GM18499 (cell line): Measurements from ENCODE around the gene ANKS1A.

Experiments
- ATAC-seq: cut with Tn5 transposase; IDR thresholded peaks from one replicate; pipeline ENCODE4 v1.9.1; 2021; ENCODE audit warnings: moderate number of reproducible peaks; ENCODE audit not compliant: insufficient read depth, unreplicated experiment

Gene ANKS1A

DNA sequence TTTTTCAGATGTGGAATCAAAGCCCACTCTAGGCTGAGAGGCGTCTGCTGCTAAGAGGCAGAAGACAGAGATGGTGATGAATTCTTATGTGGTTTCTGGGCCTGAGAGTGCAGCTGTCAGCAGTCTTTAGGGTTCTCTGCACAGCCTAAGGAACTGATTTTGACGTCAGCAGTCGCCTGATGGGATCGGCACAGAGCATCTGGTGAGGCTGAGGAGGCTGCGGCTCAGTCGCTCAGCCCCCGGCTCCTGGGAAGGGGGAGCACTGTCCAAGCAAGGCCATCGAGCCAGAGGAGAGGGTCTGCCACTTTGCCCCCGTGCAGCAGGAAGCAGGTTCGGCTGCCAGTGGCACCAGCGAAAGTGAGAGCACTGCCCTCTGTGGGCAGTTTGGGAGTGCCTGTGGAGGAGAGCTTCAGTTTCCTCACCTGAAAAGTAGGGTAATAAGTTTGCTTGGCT lies 159.6 kb downstream of the ANKS1A start:
- no peak for ATAC-seq

- ATAC-seq = no peak
Observed at GRCh38 chr6:35049156-35049735, 160.2 kb downstream of the ANKS1A start.

GRCh38 chr6:35049900-35050756 lies 161.1 kb downstream of the ANKS1A start:
- ATAC-seq = no peak

DNA sequence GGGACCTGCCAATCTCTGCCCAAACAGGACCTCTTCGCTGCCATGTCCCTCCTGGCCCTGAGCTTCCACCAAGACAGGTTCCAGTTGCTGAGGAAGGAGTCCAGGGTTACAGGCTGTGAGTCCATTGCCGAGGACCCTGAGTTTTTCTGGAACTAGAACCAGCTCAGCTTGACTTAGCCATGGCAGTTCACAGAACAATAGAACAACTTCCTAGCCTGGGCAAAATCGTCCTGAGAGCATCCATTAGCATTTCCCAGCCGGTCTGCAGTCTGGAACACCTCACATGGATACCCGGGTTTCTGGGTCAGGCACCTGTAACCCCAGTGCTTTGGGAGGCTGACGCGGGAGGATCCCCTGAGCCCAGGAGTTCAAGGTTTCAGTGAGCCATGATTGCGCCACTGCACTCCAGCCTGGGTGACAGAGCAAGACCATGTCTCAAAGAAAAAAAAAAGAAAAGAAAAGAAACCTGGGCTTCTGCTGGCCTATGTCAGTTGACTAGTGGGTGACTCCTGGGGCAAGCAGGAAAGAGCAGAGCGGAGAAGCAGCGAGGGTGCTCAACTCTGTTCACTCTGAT lies 161.8 kb downstream of the ANKS1A start:
- no peak for ATAC-seq

GRCh38 chr6:35051396-35051795 lies 162.3 kb downstream of the ANKS1A start:
- no peak for ATAC-seq

- ATAC-seq = no peak
Observed at GRCh38 chr6:35051997-35052583, 163.0 kb downstream of the ANKS1A start.

- no peak for ATAC-seq
Observed at GRCh38 chr6:35052694-35053565, 163.9 kb downstream of the ANKS1A start.

DNA sequence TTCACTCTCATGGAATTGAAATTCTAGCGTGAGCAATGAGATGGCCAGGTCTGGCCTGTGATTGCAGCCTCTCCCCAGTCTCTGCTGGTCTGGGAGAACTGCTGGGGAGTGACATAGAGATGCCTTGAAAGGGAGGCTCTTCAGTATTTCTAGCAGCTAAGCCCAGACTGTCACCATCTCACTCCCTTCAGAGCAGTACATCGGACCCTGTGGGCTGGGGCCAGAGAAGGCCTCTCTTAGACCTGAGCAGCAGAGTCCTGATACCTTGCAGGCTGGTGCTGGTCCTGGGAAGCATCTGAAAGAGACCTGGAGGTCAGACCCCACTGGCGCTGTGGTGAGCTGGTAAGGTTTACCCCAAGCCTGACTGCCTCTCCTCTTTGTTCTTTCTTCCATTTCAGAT lies 164.6 kb downstream of the ANKS1A start:
- ATAC-seq = no peak

- ATAC-seq = no peak
Observed at GRCh38 chr6:35054106-35054742, 165.2 kb downstream of the ANKS1A start.

- ATAC-seq = no peak
Observed at GRCh38 chr6:35054743-35055130, 165.7 kb downstream of the ANKS1A start.

- ATAC-seq = no peak
Observed at GRCh38 chr6:35055891-35056290, 166.8 kb downstream of the ANKS1A start.

DNA sequence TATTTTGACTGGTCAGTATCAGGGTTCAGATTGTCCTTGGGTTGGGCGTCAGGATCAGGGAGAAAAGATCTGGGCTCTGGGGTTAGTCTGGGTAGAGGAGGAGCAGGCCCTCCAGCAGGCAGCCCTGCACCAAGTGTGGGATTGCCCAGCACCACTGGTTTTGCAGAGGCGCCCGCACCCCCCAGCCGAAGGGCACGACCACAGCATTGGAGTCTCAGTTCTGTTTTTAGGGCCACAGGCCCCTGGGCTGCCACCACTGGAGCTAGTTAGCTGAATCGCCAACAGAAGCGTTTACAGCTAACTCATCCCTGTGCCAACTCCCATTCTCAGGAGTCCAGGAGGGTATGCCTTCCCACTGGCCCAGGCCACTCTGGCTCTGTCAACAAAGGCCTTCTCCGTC lies 167.9 kb downstream of the ANKS1A start:
- ATAC-seq = no peak

DNA sequence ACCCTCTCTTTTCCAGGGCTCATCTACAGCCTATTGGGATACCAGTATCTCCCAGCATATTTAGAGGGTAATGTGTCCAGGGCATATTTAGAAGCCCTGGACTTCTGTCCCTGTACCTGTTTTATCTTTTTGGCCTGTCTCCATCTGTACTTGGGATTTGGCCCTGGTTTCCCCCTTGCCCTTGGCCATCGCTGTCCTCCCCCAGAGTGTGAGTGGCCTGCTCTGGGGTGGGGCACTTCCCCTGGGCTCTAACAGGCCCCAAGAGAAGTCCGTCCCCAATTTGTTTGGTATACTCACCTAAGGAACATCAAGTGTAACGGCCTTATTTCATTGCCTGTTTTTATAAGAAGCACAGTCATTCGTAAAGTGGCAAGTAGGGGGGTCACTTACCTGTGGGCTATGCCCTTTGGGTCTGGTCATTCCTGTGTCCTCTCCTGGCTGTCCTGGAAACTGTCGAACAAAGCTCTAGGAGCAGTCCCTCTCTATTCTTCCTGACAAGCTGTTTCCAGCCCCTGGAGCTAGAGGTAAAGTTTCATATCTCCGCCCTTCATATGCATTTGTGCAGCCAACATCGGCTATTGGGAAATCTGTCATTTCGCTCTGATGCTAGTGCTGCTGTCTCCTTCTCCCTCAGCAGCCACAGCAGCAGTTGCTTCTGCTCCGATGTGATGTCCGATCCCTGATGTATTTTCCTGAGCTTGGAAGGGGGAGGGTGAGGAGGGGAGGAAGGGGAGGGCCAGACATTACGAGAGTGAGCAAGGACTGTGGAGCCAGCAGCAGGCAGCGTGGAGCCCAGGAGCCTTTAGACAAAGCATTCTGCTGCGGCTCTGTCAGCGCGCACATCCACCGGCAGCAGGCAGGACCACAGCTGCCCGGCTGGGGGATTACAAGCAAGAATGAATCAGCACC lies 168.6 kb downstream of the ANKS1A start:
- no peak for ATAC-seq

- no peak for ATAC-seq
Observed at GRCh38 chr6:35058358-35058675, 169.3 kb downstream of the ANKS1A start.

DNA sequence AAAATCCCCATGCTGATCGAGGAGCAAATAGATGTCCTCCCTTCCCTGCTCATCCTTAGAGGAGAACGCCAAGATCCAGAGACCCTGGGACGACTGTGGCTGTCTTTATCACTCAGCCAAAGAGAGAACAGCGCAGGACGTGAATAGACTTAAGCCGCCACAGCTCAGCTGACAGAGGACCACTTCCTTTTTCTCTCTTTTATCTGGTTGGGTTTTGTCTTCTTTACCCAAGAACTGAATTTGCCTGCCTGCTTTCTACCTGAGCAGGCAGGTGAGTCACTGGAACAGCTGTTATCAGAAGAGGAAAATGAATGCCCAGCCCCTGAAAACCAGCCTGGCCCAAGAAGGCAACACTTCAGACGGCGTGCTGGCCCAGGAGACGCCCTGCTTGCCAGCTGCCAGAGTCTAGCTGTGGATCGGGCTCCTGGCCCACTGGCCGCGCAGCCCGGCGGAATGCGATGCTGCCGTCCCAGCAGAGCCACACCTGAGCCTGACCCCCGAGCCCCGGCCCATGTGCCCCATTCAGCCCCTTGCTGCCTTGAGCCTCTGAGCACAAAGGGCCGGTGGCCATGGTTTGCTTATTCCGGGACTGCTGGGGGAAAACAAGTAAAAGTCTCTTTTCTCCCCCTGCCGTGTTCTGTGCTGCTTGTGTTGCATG lies 169.9 kb downstream of the ANKS1A start:
- no peak for ATAC-seq

DNA sequence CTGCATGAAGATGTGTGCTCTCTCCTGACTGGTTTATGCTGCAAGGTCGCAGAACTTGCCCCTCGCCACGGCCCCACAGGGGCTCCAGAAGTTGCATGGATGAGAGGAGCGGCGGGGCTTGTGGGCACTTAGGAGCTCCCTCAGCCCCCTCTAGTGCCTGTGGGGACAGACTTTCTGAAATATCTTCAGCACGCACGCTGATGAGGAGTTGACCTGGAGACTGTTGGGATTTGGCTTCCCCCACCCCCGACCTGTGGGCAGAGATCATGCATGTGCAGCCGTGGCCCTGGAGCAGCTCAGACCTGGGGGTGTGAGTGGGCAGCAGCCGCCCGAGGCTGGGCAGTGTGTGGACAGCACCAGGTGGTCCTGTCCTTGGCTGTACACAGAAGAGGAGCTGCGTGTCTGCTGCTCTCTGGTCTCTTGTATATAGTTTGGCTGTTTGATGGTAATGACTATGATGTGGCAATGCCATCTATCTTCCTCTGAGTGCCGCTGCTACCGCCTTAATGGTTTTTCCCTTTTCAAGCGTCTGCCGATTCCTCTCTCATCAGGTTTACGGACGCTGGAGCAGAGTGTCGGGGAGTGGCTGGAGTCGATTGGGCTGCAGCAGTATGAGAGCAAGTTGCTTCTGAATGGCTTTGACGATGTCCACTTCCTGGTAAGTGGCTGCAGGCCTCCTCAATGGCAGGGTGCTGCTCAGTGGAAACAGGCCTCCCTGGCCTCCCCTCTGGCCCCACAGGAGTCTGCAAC lies 170.7 kb downstream of the ANKS1A start:
- no peak for ATAC-seq

DNA sequence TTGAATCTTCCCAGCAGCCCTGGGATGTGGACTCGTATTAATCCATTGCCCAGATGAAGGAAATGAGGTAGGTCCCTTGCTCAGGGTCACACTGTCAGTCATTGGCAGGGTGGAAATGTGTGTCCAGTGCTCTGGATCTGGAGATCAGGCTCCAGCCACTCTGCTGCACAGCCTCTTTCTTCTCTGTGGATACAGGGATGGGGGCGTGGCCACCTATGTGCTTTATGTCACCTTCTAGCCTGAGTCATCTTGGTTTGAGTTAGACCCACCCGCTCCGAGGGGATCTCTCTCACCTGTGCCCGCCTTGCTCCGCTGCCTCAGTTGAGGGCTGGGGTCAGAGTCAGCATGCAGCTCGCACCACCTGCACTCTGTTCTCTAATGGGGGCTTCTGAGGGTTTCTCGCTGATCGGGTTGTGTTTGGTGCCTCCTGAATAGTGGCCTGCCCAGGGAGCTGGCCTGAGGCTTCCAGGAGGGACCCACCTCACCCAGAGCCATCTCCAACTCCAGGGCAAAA lies 172.1 kb downstream of the ANKS1A start:
- no peak for ATAC-seq
